GM10847 (cell line): Measurements from ENCODE around the gene DAGLA.

Source experiments
- POLR2A ChIP-seq: IDR thresholded peaks from 2 replicates; pipeline ENCODE4 v1.6.1; 2011; ENCODE audit not compliant: insufficient read length; ENCODE audit errors: extremely low read depth

Gene DAGLA

GRCh38 chr11:61728066-61728939, 48.1 kb downstream of the DAGLA start:
- TF ChIP-seq POLR2A = no peak

GRCh38 chr11:61728940-61729219, 48.7 kb downstream of the DAGLA start:
- TF ChIP-seq POLR2A = no peak

GRCh38 chr11:61730240-61730994, 50.2 kb downstream of the DAGLA start:
- no peak for TF ChIP-seq POLR2A

- TF ChIP-seq POLR2A = no peak
Measured at GRCh38 chr11:61731211-61731951, 51.2 kb downstream of the DAGLA start.

GRCh38 chr11:61731952-61732675, 51.9 kb downstream of the DAGLA start:
- no peak for TF ChIP-seq POLR2A

- TF ChIP-seq POLR2A = no peak
Measured at GRCh38 chr11:61732705-61733104, 52.5 kb downstream of the DAGLA start.

GRCh38 chr11:61733120-61733978, 53.2 kb downstream of the DAGLA start:
- TF ChIP-seq POLR2A = no peak

- no peak for TF ChIP-seq POLR2A
Measured at GRCh38 chr11:61734767-61735166, 54.6 kb downstream of the DAGLA start.

- TF ChIP-seq POLR2A = no peak
Measured at GRCh38 chr11:61735391-61735790, 55.2 kb downstream of the DAGLA start.

GRCh38 chr11:61736310-61736709, 56.1 kb downstream of the DAGLA start:
- TF ChIP-seq POLR2A = no peak

GRCh38 chr11:61737131-61737530, 56.9 kb downstream of the DAGLA start:
- TF ChIP-seq POLR2A = no peak

GRCh38 chr11:61737636-61738386, 57.6 kb downstream of the DAGLA start:
- no peak for TF ChIP-seq POLR2A

GRCh38 chr11:61738776-61739175, 58.6 kb downstream of the DAGLA start:
- TF ChIP-seq POLR2A = no peak

- TF ChIP-seq POLR2A = no peak
Measured at GRCh38 chr11:61739413-61739812, 59.2 kb downstream of the DAGLA start.
